Activated CD4-positive, CD25-positive, alpha-beta regulatory T cell treated with anti-CD3 and anti-CD28 coated beads, Interleukin-2, amount 50 U/mL, for 24 hours (primary cell): ENCODE data around the gene JAKMIP1.

Experiments used
- ATAC-seq, 2 donors: fragments of 150-1000 bp; cut with Tn5 transposase; one replicate each; pipeline ENCODE4 v1.10.0; 2021; ENCODE audit warnings: mild to moderate bottlenecking in 1 of 2, moderate library complexity in 1 of 2

The JAKMIP1 gene

GRCh38 chr4:6177587-6178197 lies 22.7 kb downstream of the JAKMIP1 start:
- ATAC-seq = no peak

GRCh38 chr4:6175426-6175825 lies 24.9 kb downstream of the JAKMIP1 start:
- no peak for ATAC-seq

- no peak for ATAC-seq
These were observed 27.5 kb downstream of the JAKMIP1 start for GRCh38 chr4:6172927-6173200.

- peak; percentile 56 to 71 for ATAC-seq
These were observed 28.0 kb downstream of the JAKMIP1 start for GRCh38 chr4:6172093-6172926.

- no peak for ATAC-seq
These were observed 31.1 kb downstream of the JAKMIP1 start for GRCh38 chr4:6169239-6169638.

- no peak for ATAC-seq
These were observed 34.6 kb downstream of the JAKMIP1 start for GRCh38 chr4:6165766-6166165.

GRCh38 chr4:6162885-6163284 lies 37.5 kb downstream of the JAKMIP1 start:
- ATAC-seq = no peak

GRCh38 chr4:6161921-6162464 lies 38.4 kb downstream of the JAKMIP1 start:
- no peak for ATAC-seq

GRCh38 chr4:6160536-6160935 lies 39.8 kb downstream of the JAKMIP1 start:
- no peak for ATAC-seq

- ATAC-seq = no peak
These were observed 42.4 kb downstream of the JAKMIP1 start for GRCh38 chr4:6157926-6158325.

- no peak for ATAC-seq
These were observed 44.2 kb downstream of the JAKMIP1 start for GRCh38 chr4:6155996-6156750.

- ATAC-seq = no peak
These were observed 45.5 kb downstream of the JAKMIP1 start for GRCh38 chr4:6154875-6155274.

- ATAC-seq = no peak
These were observed 46.5 kb downstream of the JAKMIP1 start for GRCh38 chr4:6153874-6154273.

- ATAC-seq = peak; percentile 73 to 87
These were observed 47.3 kb downstream of the JAKMIP1 start for GRCh38 chr4:6152869-6153705.

- no peak for ATAC-seq
These were observed 50.2 kb downstream of the JAKMIP1 start for GRCh38 chr4:6150046-6150735.

GRCh38 chr4:6148506-6149205 lies 51.7 kb downstream of the JAKMIP1 start:
- no peak for ATAC-seq

- ATAC-seq = no peak
These were observed 52.9 kb downstream of the JAKMIP1 start for GRCh38 chr4:6147441-6147840.

- ATAC-seq = no peak
These were observed 56.7 kb downstream of the JAKMIP1 start for GRCh38 chr4:6143603-6144181.

GRCh38 chr4:6142935-6143602 lies 57.3 kb downstream of the JAKMIP1 start:
- no peak for ATAC-seq

- no peak for ATAC-seq
These were observed 57.8 kb downstream of the JAKMIP1 start for GRCh38 chr4:6142511-6142910.
